D341Med (cell line): ENCODE results near the gene WDR89.
"Not testable (repeated sequence)": the region's sequence is repeated elsewhere in the genome, so short reads cannot be mapped to it uniquely, and the experiment has no call there.

Source experiments
- DNase-seq: peaks from one replicate; pipeline ENCODE4 v3.0.0; 2012; ENCODE audit warnings: low spot score

The WDR89 gene

DNA sequence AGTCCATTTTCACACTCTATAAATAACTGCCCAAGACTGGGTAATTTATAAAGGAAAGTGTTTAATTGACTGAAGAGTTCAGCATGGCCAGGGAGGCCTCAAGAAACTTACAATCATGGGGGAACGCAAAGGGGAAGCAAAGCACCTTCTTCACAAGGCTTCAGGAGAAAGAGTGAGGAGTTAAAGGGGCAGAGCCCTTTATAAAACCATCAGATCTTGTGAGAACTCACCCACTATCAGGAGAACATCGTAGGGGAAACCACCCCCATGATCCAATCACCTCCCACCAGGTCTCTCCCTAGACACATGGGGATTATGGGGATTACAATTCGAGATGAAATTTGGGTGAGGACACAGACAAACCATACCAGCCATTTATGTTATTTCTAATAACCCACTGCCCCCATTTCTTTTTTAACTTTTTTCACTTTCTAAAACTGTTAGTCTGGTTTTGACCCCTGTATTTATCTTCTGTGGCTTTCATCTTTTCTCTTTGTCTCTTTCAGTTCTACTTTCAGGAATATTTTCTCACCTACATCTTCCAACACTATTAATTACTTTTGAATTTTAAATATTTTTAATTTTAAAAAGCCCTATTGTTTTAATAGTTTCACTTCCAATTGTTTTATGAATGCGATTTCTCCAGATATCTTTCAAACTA, 44.5 kb downstream of the WDR89 start:
- no peak for DNase-seq

DNA sequence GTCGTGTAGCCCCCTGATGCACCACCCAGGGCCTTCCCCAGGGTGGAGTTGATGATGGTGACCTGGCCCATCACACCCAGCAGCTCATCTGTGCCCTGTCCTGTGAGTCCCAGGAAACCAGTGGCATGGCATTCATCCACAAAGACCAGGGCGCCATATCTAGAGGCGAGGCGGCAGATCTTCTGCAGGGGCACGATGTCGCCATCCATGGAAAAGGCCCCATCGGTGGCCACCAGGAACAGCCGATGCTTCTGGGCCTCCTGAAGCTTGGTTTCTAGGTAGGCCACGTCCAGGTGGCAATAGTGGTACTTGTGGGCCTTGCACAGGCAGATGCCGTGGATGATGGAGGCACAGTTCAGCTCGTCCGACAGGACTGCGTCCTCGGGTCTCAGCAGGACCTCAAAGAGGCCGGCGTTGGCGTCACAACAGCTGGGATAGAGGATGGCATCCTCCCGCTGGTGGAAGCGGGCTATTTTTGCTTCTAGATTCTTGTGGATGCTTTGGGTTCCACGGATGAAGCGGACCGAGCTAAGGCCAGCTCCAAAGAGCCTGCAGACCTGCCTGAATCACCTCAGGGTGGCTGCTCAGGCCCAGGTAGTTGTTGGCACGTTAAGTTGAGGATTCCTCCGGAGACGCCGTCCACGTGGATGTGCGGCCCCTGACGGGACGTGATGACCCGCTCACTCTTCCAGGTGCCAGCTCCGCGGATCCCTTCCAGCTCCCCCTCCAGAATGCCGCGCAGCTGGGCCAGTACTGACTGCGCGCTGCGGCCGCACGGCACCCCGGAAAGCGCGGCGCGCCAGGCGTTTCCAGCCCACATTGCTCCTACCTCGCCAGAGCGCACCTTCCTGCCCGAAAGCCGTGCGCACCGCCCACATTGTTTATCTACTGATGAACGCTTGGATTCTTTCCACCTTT, 47.0 kb downstream of the WDR89 start:
- DNase-seq = no peak

DNA sequence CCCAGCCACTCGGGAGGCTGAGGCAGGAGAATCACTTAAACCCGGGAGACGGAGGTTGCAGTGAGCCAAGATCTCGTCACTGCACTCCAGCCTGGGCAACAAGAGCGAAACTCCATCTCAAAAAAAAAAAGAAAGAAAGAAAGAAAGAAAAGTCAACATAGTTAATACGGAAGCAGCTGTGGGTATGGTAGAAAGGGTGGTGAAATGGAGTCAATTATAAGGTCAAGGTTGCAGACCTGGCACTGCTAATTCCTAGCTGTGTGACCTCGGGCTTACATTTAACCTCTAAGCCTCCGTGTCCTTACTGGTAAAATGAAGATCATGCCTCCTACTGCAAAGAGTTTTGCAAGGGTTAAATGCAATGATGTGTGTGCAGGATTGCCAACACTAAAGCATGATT, 58.6 kb downstream of the WDR89 start:
- not testable (repeated sequence) for DNase-seq

DNA sequence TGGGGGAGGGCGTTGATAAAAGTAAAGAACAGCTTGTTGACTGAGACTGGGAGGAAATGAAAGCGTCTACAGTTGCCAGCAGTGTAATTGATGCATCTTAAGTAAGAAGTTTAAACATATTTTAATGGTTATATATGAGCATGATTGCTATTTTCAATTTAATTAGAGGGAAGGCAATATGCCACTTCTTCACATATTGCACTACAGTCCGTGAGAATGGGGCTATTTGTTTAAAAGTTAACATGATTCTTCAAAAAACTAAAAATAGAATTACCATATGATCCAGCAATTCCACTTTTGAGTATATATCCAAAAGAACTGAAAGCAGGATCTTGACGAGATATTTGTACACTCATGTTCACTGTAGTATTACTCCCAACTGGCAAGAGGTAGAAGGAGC, 60.2 kb downstream of the WDR89 start:
- no peak for DNase-seq

DNA sequence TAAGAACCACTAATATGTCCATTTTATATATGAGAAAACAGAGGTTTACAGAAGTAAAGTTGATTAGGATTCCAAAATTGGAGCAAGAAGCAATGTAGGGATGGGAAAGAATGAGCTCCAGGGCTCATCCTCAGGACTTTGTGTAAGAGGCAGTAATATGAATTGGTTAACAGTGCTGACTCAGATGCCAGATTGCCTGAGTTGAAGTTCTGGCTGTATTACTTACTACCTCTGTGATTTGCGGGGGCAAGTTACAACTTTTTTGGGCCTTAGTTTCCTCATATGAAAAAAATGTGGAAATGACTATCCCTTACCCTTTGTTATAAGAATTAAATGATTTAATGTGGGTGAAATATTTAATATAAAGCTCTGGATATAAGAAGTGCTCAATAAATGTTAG, 63.4 kb downstream of the WDR89 start:
- no peak for DNase-seq

DNA sequence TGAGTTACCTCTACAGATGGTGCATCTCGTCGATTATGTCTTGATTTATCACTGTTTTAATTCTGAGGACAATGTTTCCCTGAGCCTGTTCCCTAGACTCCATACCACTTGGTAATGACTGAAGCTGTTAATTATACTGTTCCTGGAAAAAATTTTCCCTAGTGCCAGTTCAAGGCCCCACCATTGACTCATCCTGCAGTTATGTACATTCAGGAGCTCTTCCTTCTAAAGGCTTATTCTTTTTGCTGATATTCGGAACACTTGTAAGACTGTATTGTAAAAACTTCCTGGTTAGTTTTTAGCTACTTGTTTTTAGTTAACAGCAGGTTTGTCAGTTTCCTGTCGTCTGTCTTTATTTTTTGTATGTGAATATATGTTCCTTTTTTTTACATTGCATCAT, 68.1 kb downstream of the WDR89 start:
- DNase-seq = no peak

DNA sequence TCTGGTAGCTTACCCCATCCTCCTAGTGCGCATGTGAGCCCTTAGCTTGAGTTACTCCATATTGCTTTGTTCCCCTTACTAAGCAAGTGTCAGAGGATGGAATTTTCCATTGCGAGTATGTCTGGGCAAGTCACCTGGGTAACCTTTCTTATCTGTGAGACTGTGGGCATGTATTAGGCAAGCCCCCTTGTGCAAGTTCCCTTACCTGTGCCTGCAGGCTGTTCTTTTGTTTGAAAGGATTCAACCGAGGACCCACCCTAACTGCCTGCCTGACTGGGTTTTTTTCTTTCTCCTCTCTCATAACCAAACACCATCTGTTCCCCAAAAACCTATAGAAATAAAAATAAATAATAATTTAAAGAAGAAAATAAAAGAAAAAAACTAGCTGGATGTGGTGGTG, 76.2 kb downstream of the WDR89 start:
- DNase-seq = no peak

DNA sequence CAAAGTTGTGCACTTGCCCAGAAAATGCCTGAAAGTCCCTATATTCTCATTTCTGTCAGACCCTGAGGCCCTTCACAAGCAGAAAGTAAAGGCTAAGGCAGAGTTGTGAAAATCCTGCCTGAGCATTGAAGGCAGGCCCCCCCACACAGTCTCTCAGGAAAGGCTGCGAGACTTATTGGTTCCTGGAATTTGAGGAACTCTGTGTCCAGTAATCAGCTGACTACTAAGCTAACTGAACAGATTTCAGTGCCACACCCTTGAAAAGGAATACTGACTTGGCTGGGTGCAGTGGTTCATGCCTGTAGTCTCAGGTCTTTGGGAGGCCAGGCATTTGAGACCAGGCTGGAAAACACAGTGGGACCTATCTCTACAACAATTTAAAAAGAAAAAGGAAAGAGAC, 77.4 kb downstream of the WDR89 start:
- no peak for DNase-seq

DNA sequence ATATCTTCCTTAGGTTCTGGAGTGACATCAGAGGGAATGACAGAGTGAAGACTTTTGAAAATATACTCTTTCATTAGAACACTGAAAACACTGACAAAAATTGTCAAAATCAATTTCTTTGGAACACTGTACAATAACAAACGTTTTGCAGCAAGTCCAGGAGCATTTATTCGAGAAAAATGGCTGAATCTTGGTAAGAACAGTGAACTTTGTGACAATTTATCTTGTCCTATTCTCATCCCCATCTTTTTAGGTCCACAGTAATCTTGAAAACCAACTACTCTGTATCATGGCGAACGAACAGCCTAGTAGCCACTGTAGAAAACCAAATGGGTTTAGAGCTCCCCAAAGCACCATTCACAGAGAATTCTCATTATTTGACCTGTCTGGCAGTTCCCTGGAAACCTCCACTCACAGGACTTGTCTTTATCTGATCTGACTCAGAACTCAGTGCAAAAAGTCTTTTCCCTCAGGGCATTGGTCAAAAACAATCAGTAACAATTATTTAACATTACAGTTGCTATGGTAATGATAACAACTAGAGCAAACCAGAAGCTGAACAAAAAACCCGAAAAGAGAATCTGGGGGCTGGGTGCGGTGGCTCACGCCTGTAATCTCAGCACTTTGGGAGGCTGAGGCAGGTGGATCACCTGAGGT, 78.2 kb downstream of the WDR89 start:
- no peak for DNase-seq

DNA sequence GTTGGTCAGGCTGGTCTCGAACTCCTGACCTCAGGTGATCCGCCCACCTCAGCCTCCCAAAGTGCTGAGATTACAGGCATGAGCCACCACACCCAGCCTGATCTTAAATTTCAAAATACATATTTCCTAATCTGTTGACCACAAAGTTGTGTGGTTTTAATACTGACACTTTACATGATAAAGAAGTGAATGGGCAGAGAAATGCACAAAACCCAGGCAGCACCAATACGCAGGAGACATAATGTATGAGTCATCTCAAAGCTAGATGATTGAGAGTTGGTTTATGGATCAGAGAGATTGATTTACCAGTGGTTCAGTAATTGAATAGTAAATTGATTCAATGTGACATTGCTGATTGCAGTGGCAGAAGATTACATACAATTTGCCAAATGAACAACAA, 79.3 kb downstream of the WDR89 start:
- no peak for DNase-seq

DNA sequence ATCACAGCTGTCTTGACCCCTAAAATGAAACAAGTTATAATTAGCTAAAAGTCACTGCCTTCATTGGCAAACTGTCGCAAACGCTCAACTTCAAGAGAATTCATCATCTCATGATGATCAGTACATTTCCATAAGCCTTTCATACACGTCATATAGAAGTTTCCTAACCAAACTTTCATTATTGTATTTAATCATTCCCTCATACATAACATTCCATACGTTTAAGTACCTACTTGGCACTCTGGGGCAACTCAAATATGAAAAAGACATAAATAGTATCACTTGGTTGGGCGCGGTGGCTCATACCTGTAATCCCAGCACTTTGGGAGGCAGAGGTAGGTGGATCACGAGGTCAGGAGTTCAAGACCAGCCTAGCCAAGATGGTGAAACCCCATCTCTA, 86.1 kb downstream of the WDR89 start:
- no peak for DNase-seq

DNA sequence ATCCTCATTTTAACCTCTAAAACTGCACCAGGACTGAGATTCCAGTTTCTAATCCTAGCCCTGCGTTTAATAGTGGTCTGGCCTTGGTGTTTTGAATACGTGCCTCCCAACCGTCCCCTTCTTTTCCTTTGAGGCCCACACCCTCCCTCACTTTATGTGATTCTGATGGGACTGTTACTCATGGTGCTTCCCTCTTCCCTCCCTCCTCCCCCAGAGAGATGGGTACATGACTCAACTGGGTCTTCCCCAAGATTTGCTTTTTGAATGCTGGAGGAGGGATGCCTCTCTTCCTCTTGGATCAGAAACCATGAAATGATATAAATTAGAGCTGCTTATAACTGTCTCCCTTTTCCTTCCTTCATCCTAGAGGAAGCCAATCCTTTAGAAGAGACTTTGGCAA, 90.3 kb downstream of the WDR89 start:
- no peak for DNase-seq

DNA sequence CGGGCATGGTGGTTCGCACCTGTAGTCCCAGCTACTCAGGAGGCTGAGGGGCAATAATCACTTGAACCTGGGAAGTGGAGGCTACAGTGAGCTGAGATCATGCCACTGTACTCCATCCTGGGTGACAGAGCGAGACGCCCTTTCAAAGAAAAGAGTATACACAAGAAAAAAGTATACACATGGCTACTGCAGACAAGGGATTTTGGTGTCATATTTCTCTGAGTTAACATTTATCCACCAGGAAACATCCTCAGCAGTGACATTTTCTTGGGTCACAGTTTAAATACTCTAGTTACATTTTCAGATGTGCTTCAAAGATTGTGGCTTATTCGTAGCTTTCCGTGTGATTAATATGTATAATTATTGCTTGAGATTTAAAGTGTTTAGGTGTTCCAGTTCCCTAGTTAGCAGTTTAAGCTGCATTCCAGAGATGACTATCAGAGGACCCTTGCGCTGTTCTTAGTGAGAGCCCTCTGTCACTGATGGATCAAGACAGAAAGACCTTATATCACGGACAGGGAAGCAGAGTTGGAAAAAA, 93.8 kb downstream of the WDR89 start:
- no peak for DNase-seq
